ENCODE measurements around the gene ZSWIM3. TPM values are rescaled to one million over a fixed set of nuclear protein-coding genes. Genes with fewer than 3 reads are reported as not detected.

The ZSWIM3 gene
- total RNA-seq, 2 experiments from 2014 or later: 3.5 to 3.6 TPM

- ChIA-PET POLR2A (interaction anchor here (0.8 to 7.8 kb wide), 9 partner anchors 9 to 80 kb away, joined by 3 to 59 read pairs (median 5); partner anchors contain the start of genes PCIF1, UBE2C, ZNF335 and ZSWIM1), CTCF (interaction anchor here (1.0 to 1.6 kb wide), 6 partner anchors 8 to 94 kb away, joined by 3 to 9 read pairs (median 3); no protein-coding TSS in a partner anchor)
- ATAC-seq (peak; percentile 32), DNase-seq (peak; percentile 54)
- Mint-ChIP-seq H3K4me1 (ENCODE audit: low read depth) (peaks cover 29% of the 10 kb centered on the region), H3K36me3 (ENCODE audit: low read depth) (peaks cover 16% of the 10 kb centered on the region), H3K27me3 (no peaks in the 10 kb centered on the region), H3K4me3 (peak overlapping the region; percentile 88), H3K9me3 (no peaks in the 10 kb centered on the region), H3K27ac (peak overlapping the region; percentile 61)
- TF ChIP-seq CTCF (IDR thresholded peaks at IDR 0.05): no peak
- intact Hi-C loops (cut with micrococcal nuclease): no loop called here
Observed at GRCh38 chr20:45892828-45893500, 35.5 kb downstream of the ZSWIM3 start.

- Mint-ChIP-seq H3K36me3 (ENCODE audit: low read depth) (peaks cover 11% of the 10 kb centered on the region), H3K27me3 (no peaks in the 10 kb centered on the region), H3K4me3 (no peak overlapping the region), H3K4me1 (ENCODE audit: low read depth) (peaks cover 29% of the 10 kb centered on the region), H3K9me3 (no peaks in the 10 kb centered on the region), H3K27ac (no peak overlapping the region)
- ATAC-seq (no peak), DNase-seq (no peak)
- intact Hi-C loops (cut with micrococcal nuclease): no loop called here
- ChIA-PET POLR2A (interaction anchor here (0.7 to 7.8 kb wide), 4 partner anchors 9 to 77 kb away, joined by 3 to 59 read pairs (median 18); partner anchors contain the start of genes PCIF1, ZNF335 and ZSWIM1), CTCF (interaction anchor here (1.6 kb wide), 1 partner anchor 76 kb away, joined by 7 read pairs; no protein-coding TSS in a partner anchor)
- no peak for TF ChIP-seq CTCF (IDR thresholded peaks at IDR 0.05)
Observed at GRCh38 chr20:45893831-45894230, 36.4 kb downstream of the ZSWIM3 start.

GRCh38 chr20:45894797-45895196 is 37.4 kb downstream of the ZSWIM3 start:
- Mint-ChIP-seq H3K27me3 (no peaks in the 10 kb centered on the region), H3K36me3 (ENCODE audit: low read depth) (peaks cover 10% of the 10 kb centered on the region), H3K27ac (no peak overlapping the region), H3K4me3 (no peak overlapping the region), H3K4me1 (ENCODE audit: low read depth) (peaks cover 25% of the 10 kb centered on the region), H3K9me3 (no peaks in the 10 kb centered on the region)
- no peak for TF ChIP-seq CTCF (IDR thresholded peaks at IDR 0.05)
- POLR2A ChIA-PET: interaction anchor here (0.7 to 7.8 kb wide), 2 partner anchors 10 to 41 kb away, joined by 3 to 59 read pairs; partner anchors contain the start of gene PCIF1
- DNase-seq: no peak
- intact Hi-C loops (cut with micrococcal nuclease): no loop called here
- no peak for ATAC-seq
- CTCF ChIA-PET: no interaction called here

- no peak for ATAC-seq
- POLR2A ChIA-PET: interaction anchor here (0.6 to 1.2 kb wide), 4 partner anchors 8 to 88 kb away, joined by 3 to 4 read pairs (median 4); no protein-coding TSS in a partner anchor
- Mint-ChIP-seq H3K36me3 (ENCODE audit: low read depth) (peaks cover 10% of the 10 kb centered on the region), H3K9me3 (no peaks in the 10 kb centered on the region), H3K4me3 (no peak overlapping the region), H3K27me3 (no peaks in the 10 kb centered on the region), H3K4me1 (ENCODE audit: low read depth) (peaks cover 20% of the 10 kb centered on the region), H3K27ac (no peak overlapping the region)
- CTCF ChIA-PET: no interaction called here
- no peak for TF ChIP-seq CTCF (IDR thresholded peaks at IDR 0.05)
- intact Hi-C loops (cut with micrococcal nuclease): no loop called here
- no peak for DNase-seq
Observed at GRCh38 chr20:45896641-45897161, 39.3 kb downstream of the ZSWIM3 start.

GRCh38 chr20:45897289-45897688 is 39.9 kb downstream of the ZSWIM3 start:
- ATAC-seq (no peak), DNase-seq (no peak)
- TF ChIP-seq CTCF (IDR thresholded peaks at IDR 0.05): no peak
- Mint-ChIP-seq H3K4me3 (no peak overlapping the region), H3K27ac (no peak overlapping the region), H3K4me1 (ENCODE audit: low read depth) (peaks cover 16% of the 10 kb centered on the region), H3K9me3 (no peaks in the 10 kb centered on the region), H3K27me3 (no peaks in the 10 kb centered on the region), H3K36me3 (ENCODE audit: low read depth) (peaks cover 10% of the 10 kb centered on the region)
- intact Hi-C loops (cut with micrococcal nuclease): no loop called here
- ChIA-PET POLR2A (interaction anchor here (0.6 to 1.2 kb wide), 4 partner anchors 8 to 88 kb away, joined by 3 to 4 read pairs (median 4); no protein-coding TSS in a partner anchor), CTCF (no interaction called here)

Data from activated CD8-positive, alpha-beta T cell treated with anti-CD3 and anti-CD28 coated beads for 36 hours (primary cell).